ENCODE measurements around the gene CHD6.

CHD6 gene

DNA sequence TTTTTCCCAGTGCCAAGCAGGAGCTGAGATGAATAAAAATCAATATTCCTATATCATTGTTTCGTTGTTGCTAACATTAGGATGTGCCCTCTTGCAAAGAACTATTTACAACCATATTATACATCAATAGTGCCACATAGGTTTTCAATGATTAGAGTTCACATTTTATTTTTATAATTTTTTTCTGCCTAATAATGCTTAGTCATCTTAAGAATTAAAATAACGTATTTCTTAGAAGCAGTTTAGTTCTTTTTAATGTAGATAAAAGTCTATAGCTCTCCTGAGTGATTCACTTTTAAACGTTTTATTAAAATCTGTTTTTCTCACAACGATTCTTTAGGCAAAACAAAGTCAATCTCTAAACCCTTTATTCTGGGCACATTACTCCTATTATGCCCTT is 71.6 kb downstream of the CHD6 start:
- Histone ChIP-seq H3K27me3 (ENCODE audit: control insufficient read depth, insufficient read depth, low read length) (no peaks in the 10 kb centered on the region), H3K4me2 (ENCODE audit: low read length) (no peak overlapping the region), H3K9me3 (ENCODE audit: control insufficient read depth, low read length) (no peaks in the 10 kb centered on the region), H2AFZ (no peak overlapping the region), H3K79me2 (peaks cover 33% of the 10 kb centered on the region), H3K27ac (no peak overlapping the region), H3K9ac (no peak overlapping the region), H3K4me3 (ENCODE audit: low read depth, low read length) (no peak overlapping the region), H3K36me3 (ENCODE audit: control insufficient read depth, insufficient read depth, low read length) (no peaks in the 10 kb centered on the region), H3K4me1 (peaks cover 6% of the 10 kb centered on the region)
- TF ChIP-seq, protein P1, sequence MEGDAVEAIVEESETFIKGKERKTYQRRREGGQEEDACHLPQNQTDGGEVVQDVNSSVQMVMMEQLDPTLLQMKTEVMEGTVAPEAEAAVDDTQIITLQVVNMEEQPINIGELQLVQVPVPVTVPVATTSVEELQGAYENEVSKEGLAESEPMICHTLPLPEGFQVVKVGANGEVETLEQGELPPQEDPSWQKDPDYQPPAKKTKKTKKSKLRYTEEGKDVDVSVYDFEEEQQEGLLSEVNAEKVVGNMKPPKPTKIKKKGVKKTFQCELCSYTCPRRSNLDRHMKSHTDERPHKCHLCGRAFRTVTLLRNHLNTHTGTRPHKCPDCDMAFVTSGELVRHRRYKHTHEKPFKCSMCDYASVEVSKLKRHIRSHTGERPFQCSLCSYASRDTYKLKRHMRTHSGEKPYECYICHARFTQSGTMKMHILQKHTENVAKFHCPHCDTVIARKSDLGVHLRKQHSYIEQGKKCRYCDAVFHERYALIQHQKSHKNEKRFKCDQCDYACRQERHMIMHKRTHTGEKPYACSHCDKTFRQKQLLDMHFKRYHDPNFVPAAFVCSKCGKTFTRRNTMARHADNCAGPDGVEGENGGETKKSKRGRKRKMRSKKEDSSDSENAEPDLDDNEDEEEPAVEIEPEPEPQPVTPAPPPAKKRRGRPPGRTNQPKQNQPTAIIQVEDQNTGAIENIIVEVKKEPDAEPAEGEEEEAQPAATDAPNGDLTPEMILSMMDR (IDR thresholded peaks at IDR 0.05), result no peak

DNA sequence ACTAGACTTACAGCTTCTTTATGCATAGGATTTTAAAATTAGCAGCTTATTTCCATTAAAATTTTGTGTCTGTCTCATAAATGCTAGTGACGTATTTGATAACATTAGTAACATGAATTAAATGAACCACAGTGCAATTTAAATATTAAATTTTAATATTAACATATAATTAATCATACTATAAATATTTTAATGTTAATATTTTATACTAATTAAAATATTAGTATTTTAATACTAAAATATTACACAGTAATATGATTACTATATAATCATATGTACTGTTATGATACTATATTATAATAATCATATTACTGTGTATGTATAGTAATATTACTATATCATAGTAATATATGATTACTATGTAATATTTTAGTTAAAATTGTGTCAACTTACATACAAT is 73.7 kb downstream of the CHD6 start:
- H3K36me3 ChIP-seq (ENCODE audit: control insufficient read depth, insufficient read depth, low read length), result no peaks in the 10 kb centered on the region
- no peaks in the 10 kb centered on the region for H3K9me3 ChIP-seq (ENCODE audit: control insufficient read depth, low read length)
- TF ChIP-seq, protein P1 (IDR thresholded peaks at IDR 0.05), result no peak
- H3K27me3 ChIP-seq (ENCODE audit: control insufficient read depth, insufficient read depth, low read length), result no peaks in the 10 kb centered on the region
- no peak overlapping the region for H3K9ac ChIP-seq
- H3K79me2 ChIP-seq, result peaks cover 30% of the 10 kb centered on the region
- no peak overlapping the region for H3K27ac ChIP-seq
- H2AFZ ChIP-seq, result no peak overlapping the region
- no peaks in the 10 kb centered on the region for H3K4me1 ChIP-seq
- no peak overlapping the region for H3K4me3 ChIP-seq (ENCODE audit: low read depth, low read length)
- no peak overlapping the region for H3K4me2 ChIP-seq (ENCODE audit: low read length)

DNA sequence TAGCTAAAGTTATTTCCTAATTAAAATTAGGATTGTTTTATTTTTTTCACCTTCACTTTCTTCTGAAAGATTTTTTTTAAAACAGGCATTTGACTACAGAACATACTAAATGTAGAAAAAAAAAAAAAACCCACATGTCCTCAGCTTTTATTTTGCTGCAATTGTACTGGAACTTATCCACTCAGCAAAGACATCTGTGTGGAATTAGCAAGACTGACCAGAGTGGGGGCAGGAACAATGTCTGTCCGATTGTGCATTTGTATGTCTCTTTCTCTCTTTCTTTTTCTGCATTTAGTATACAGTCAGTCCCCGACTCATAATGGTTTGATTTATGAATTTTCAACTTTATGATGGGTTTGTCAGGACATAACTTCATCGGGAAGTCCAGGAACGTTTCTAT is 77.3 kb downstream of the CHD6 start:
- H3K4me1 ChIP-seq, result no peaks in the 10 kb centered on the region
- H3K9me3 ChIP-seq (ENCODE audit: control insufficient read depth, low read length), result no peaks in the 10 kb centered on the region
- no peak overlapping the region for H2AFZ ChIP-seq
- H3K4me2 ChIP-seq (ENCODE audit: low read length), result peak overlapping the region; percentile 23
- H3K36me3 ChIP-seq (ENCODE audit: control insufficient read depth, insufficient read depth, low read length), result no peaks in the 10 kb centered on the region
- TF ChIP-seq, protein P1 (IDR thresholded peaks at IDR 0.05), result no peak
- H3K4me3 ChIP-seq (ENCODE audit: low read depth, low read length), result no peak overlapping the region
- H3K79me2 ChIP-seq, result peaks cover 32% of the 10 kb centered on the region
- no peak overlapping the region for H3K9ac ChIP-seq
- H3K27ac ChIP-seq, result no peak overlapping the region
- H3K27me3 ChIP-seq (ENCODE audit: control insufficient read depth, insufficient read depth, low read length), result no peaks in the 10 kb centered on the region

DNA sequence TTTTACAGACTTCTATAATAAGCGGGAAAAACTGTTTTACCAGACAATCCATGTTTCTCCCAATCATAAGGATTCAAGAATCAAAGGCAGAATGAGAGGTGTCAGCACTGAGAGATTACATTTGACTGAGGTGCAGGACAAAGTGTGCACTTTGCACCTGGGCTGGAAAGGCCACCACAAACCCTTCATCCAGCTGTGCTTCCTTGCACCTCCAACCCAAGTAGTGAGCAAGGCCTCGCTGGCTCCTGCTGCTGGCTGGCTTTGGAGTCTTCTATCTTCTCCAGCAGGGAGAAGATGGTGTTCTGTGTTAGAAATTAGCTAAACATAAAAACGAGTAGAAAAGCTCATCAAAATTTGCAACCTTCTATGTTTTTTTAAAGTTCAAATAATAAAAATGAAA is 77.7 kb downstream of the CHD6 start:
- no peak overlapping the region for H3K9ac ChIP-seq
- TF ChIP-seq, protein P1 (IDR thresholded peaks at IDR 0.05), result no peak
- no peaks in the 10 kb centered on the region for H3K36me3 ChIP-seq (ENCODE audit: control insufficient read depth, insufficient read depth, low read length)
- no peak overlapping the region for H2AFZ ChIP-seq
- no peaks in the 10 kb centered on the region for H3K27me3 ChIP-seq (ENCODE audit: control insufficient read depth, insufficient read depth, low read length)
- H3K27ac ChIP-seq, result no peak overlapping the region
- no peak overlapping the region for H3K4me3 ChIP-seq (ENCODE audit: low read depth, low read length)
- H3K4me2 ChIP-seq (ENCODE audit: low read length), result no peak overlapping the region
- H3K9me3 ChIP-seq (ENCODE audit: control insufficient read depth, low read length), result no peaks in the 10 kb centered on the region
- peaks cover 29% of the 10 kb centered on the region for H3K79me2 ChIP-seq
- H3K4me1 ChIP-seq, result no peaks in the 10 kb centered on the region

DNA sequence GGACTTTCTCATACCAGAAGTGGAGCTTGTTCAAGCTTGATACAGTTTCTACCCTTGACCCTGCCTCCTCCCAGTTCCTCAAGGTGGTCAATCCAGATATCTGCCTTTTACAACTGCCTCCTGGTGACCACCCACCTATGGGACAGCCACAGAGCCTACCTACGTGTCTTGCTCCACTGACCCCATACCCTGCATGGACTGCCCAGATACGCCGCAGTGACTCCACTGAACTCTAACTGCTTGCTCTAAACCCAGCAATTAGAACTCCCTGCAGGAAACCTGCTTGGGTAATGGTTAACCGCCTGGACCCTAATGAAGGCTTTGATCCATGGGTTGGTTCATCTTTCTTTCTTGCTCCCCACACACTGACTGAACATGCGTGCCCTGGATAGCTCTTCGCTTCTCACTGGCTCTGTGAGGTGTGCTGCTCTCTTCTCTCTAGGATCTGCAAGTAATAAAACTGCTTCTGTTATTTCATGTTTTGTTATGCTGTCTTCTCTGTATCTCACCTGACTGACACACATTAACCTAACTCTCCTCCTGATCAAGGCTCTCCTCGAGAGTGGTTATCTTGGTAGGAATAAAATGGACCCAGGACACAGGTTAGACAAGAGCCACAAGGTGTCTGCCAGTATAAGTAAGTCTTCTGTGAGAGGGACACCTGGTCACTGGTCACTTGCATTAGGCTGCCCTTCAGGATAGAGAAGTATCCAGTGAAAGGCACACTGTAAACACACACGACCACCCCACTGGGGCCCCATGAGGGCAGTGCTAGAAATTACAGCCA is 79.2 kb downstream of the CHD6 start:
- Histone ChIP-seq H3K27ac (no peak overlapping the region), H3K79me2 (peaks cover 34% of the 10 kb centered on the region), H3K36me3 (ENCODE audit: control insufficient read depth, insufficient read depth, low read length) (no peaks in the 10 kb centered on the region), H3K27me3 (ENCODE audit: control insufficient read depth, insufficient read depth, low read length) (no peaks in the 10 kb centered on the region), H3K4me1 (peaks cover 6% of the 10 kb centered on the region), H3K4me3 (ENCODE audit: low read depth, low read length) (no peak overlapping the region), H2AFZ (no peak overlapping the region), H3K4me2 (ENCODE audit: low read length) (no peak overlapping the region), H3K9ac (no peak overlapping the region), H3K9me3 (ENCODE audit: control insufficient read depth, low read length) (no peaks in the 10 kb centered on the region)
- TF ChIP-seq, protein P1 (IDR thresholded peaks at IDR 0.05), result no peak

Measured in parathyroid adenoma (tissue), 2 donors.